ENCODE results near the gene CFAP54.

DNA sequence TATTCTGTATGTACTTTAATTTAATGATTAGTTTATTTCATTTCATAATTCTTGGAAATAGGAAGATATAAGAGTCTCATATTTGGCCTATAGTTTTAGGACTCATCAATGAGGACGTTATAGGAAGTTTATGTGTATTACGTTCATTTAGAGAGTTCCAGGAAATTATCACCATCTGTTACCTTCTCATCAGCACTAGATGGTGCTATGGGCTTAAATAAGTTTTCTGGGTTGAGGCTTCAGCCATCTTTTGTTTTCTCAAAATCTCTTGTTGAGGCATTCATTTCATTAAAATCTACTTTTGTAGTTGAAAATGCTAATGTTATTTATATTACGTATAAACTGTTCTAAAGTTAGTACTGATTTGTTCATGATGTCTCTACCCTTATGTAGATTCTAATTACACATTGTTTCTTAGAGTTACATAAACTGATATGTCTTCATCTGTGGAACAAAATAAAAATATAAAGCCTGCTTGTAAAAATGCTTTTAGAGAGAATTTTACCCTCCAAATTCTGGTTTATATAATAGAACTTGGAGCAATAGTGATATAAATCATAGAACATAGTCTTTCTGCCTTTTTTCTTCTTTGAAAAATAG is 89.2 kb downstream of the CFAP54 start:
- TF ChIP-seq GATA2 (IDR thresholded peaks at IDR 0.05; ENCODE audit: low read depth, low read length) (no peak), GATA3 (IDR thresholded peaks at IDR 0.05; ENCODE audit: low read depth, low read length) (no peak)

Data from SH-SY5Y (cell line).